G401 (cell line): ENCODE results near the gene DBF4B. TPM values are rescaled to one million over a fixed set of nuclear protein-coding genes. Genes with fewer than 3 reads are reported as not detected.
"Not testable (repeated sequence)": the region's sequence is repeated elsewhere in the genome, so short reads cannot be mapped to it uniquely, and the experiment has no call there.

Source experiments
- DNase-seq: peaks from one replicate; pipeline ENCODE4 v3.0.0-alpha.2; 2015; ENCODE audit warnings: low spot score
- in situ Hi-C: cut with HindIII; loops from 2 replicates; pipeline ENCODE4 v1.10.0; 2016; ENCODE audit warnings: low sequenced_read_pairs, mixed read lengths
- total RNA-seq: library from RNA; depleted of rRNA; stranded (reverse); fragments of >200 nt; shearing (Covaris generic); gene quantifications from 2 replicates; pipeline ENCODE4 v1.2.3, GENCODE V29; 2014; rRNA removed

Gene DBF4B
- 8.9 and 16.3 TPM in 2 replicates for total RNA-seq

GRCh38 chr17:44708401-44709263 lies at the start of gene DBF4B:
DBF4B (plus strand) TSS chr17:44708665; CDS start chr17:44708821, 156 bp downstream.
- in situ Hi-C loops, result no loop called here
- peak; percentile 89 for DNase-seq

GRCh38 chr17:44661835-44662234 lies 46.6 kb upstream of the DBF4B start:
- DNase-seq, result no peak
- in situ Hi-C loops, result no loop called here

GRCh38 chr17:44663095-44663494 lies 45.4 kb upstream of the DBF4B start:
- in situ Hi-C loops, result no loop called here

GRCh38 chr17:44664867-44665266 lies 43.6 kb upstream of the DBF4B start:
- in situ Hi-C loops, result no loop called here
- no peak for DNase-seq

More at GRCh38 chr17:44663095-44663494, 45.4 kb upstream of the DBF4B start:
- DNase-seq, result no peak

GRCh38 chr17:44666006-44666405 lies 42.5 kb upstream of the DBF4B start:
- in situ Hi-C loops, result no loop called here

GRCh38 chr17:44672479-44673093 lies 35.9 kb upstream of the DBF4B start:
- in situ Hi-C loops, result no loop called here
- DNase-seq, result no peak

More at GRCh38 chr17:44666006-44666405, 42.5 kb upstream of the DBF4B start:
- no peak for DNase-seq

GRCh38 chr17:44673893-44674292 lies 34.6 kb upstream of the DBF4B start:
- in situ Hi-C loops, result no loop called here
- DNase-seq, result no peak

GRCh38 chr17:44677136-44677535 lies 31.3 kb upstream of the DBF4B start:
- DNase-seq, result no peak
- in situ Hi-C loops, result no loop called here

- DNase-seq, in situ Hi-C loops: not testable (repeated sequence)
These were observed 25.2 kb upstream of the DBF4B start for GRCh38 chr17:44683303-44683702.

GRCh38 chr17:44687756-44688155 lies 20.7 kb upstream of the DBF4B start:
- in situ Hi-C loops, result no loop called here
- no peak for DNase-seq

- in situ Hi-C loops, result no loop called here
- DNase-seq, result no peak
These were observed 20.3 kb upstream of the DBF4B start for GRCh38 chr17:44688200-44688599.

- DNase-seq, result no peak
- in situ Hi-C loops, result no loop called here
These were observed 19.6 kb upstream of the DBF4B start for GRCh38 chr17:44688675-44689476.

GRCh38 chr17:44689477-44690217 lies 18.8 kb upstream of the DBF4B start, which contains the start of gene CCDC43:
CCDC43 (minus strand) TSS chr17:44689776; CDS start chr17:44689753, 23 bp downstream.
- peak; percentile 91 for DNase-seq
- in situ Hi-C loops, result no loop called here

GRCh38 chr17:44690746-44691306 lies 17.6 kb upstream of the DBF4B start:
- DNase-seq, in situ Hi-C loops: not testable (repeated sequence)

- in situ Hi-C loops, result no loop called here
- DNase-seq, result no peak
These were observed 14.9 kb upstream of the DBF4B start for GRCh38 chr17:44693609-44694008.

- in situ Hi-C loops, DNase-seq: not testable (repeated sequence)
These were observed 8.2 kb upstream of the DBF4B start for GRCh38 chr17:44700288-44700687.

GRCh38 chr17:44707755-44708400 lies 587 bp upstream of the DBF4B start:
- DNase-seq, result no peak
- in situ Hi-C loops, result no loop called here

GRCh38 chr17:44719444-44719843 lies 11.0 kb downstream of the DBF4B start:
- no peak for DNase-seq
- in situ Hi-C loops, result no loop called here
